NCI-H2081 (cell line): ENCODE data around the gene EVC2.

Source experiments
- DNase-seq, 2 experiments: peaks; one replicate each; lab custom pipeline; 2025; lab: John Stamatoyannopoulos, UW

Gene EVC2

DNA sequence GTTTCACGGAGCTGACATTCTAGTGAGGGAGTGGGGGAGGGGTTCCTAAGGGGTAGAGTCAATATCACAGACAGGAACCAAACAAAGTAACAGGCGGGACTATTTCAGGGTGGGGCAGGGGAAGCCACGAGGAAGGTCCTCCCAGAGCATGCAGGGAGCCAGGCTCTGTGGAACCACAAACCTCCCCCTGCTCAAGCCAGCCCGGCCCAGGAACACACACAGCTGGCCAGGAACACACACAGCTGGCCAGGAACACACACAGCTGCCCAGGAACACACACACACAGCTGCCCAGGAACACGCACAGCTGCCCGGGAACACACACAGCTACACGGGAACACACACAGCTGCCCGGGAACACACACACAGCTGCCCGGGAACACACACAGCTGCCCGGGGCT lies 24.8 kb downstream of the EVC2 start:
- DNase-seq: no peak

DNA sequence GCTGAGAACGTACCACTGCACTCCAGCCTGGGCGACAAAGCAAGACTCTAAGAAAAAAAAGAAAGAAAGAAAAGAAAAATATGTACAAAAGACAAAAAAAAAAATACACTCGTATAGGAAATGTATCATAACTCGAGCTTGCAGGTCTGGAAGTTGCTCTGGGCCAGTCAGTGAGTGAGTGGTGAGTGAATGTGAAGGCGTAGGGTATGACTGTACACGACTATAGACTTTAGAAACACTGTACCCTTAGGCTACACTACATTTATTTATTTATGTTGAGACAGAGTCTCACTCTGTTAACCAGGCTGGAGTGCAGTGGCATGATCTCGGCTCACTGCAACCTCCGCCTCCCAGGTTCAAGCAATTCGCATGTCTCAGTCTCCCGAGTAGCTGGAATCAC lies 29.4 kb downstream of the EVC2 start:
- DNase-seq: no peak

DNA sequence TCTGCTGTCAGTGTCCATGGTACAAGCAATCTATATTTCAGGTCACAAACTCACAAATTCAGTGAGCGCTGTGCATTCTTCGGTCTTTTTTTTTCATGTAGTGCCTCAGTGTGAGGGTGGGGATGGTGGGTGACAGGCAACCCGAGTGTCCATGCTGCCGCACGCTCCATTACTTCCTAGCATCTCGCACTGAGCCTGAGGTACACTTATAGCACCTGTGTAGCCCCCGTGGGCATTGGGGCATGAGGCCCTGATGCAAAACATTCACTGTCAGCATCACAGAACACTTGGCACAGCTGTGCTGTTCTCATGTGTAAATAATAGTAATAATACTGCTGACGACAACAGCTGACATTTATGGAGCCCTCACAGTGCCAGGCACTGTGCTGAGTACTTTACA lies 31.6 kb downstream of the EVC2 start:
- no peak for DNase-seq

DNA sequence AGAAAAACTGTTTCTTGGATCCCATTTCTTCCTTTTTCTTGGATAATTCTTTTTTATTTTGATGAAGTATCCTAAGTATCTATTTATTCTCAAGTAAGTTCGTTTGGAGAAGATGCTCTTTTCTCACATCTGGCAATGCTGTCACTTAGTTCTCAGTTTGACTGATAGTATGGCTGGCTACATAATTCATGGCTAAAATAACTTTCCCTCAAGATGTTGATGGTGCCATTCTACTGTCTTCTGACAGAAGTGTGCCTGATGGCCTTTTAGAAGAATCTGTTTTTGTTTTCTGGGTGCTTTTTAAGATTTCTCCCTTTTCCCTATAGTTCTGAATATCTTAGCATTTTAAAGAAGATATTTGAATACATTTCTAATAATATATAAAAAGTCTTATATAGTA lies 41.6 kb downstream of the EVC2 start:
- no peak for DNase-seq

DNA sequence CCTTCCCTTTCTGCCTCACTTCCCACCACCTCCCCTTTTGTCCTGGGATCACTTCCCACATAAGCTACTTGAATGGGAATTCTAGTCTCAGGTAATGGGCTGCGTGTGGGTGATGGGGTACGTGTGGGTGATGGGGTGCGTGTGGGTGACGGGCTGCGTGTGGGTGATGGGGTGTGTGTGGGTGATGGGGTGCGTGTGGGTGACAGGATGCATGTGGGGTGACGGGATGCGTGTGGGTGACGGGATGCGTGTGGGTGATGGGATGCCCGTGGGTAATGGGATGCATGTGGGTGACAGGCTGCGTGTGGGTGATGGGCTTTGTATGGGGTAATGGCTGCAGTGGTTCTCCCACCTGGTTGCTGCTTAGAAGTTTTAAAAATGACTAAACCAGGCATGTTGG lies 43.6 kb downstream of the EVC2 start:
- no peak for DNase-seq

GRCh38 chr4:5662555-5662954 lies 45.8 kb downstream of the EVC2 start:
- no peak for DNase-seq

- DNase-seq: no peak
These were observed 47.1 kb downstream of the EVC2 start for GRCh38 chr4:5661237-5661636.

GRCh38 chr4:5660185-5660584 lies 48.2 kb downstream of the EVC2 start:
- DNase-seq: no peak

- no peak for DNase-seq
These were observed 49.4 kb downstream of the EVC2 start for GRCh38 chr4:5658974-5659373.

DNA sequence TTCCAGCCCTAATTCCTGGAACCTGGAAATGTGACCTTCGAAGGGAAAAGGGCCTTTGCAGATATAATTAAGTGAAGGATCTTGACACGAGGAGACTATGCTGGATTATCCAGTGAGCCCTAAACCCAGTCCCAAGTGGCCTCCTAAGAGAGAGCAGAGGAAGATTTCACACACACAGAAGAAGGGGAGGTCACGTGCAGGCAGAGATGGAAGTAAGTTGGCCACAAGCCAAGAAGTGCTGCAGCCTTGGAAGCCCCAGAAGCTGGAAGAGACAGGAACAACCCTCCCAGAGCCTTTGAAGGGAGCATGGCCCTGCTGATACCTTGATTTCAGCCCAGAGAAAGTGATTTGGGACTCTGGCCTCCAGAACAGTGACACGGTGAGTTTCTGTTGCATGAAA lies 51.9 kb downstream of the EVC2 start:
- DNase-seq: no peak

- DNase-seq: no peak
These were observed 53.6 kb downstream of the EVC2 start for GRCh38 chr4:5654791-5655190.

DNA sequence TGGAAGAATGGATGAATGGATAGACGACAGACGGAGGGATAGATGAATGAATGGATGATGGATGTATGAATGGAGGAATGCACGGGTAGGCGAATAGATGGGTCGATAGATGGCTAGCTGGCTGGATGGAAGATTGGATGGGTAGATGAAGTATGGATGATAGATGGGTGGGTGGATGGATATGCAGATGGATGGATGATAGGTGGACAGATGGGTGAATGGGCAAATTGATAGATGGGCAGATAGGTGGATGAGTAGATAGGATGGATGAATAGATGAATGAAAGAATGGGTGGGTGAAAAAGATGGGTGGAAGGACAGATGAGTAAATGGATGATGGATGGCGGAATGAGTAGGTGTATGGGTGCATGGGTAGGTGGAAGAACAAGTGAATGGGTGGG lies 57.3 kb downstream of the EVC2 start:
- no peak for DNase-seq

GRCh38 chr4:5650040-5650439 lies 58.3 kb downstream of the EVC2 start:
- no peak for DNase-seq

- no peak for DNase-seq
These were observed 61.0 kb downstream of the EVC2 start for GRCh38 chr4:5647351-5647750.

DNA sequence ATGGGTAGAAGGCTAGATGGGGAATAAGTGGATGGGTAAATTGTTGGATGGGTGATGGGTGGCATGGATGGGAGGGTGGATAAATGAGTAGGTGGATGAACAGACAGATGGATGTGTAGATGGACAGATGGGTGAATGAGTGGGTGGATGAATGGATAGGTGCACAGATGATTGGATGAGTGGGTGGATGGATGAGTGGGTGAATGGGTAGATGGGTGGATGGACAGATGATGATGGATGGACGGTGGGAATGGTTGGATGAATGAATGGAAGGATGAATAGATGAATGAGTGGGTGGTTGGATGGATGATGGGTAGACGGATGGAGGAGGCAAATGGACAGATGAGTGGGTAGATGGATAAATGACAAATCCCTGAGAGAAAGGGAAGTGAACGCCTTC lies 68.3 kb downstream of the EVC2 start:
- DNase-seq: no peak

- DNase-seq: no peak
These were observed 68.8 kb downstream of the EVC2 start for GRCh38 chr4:5639556-5639955.

DNA sequence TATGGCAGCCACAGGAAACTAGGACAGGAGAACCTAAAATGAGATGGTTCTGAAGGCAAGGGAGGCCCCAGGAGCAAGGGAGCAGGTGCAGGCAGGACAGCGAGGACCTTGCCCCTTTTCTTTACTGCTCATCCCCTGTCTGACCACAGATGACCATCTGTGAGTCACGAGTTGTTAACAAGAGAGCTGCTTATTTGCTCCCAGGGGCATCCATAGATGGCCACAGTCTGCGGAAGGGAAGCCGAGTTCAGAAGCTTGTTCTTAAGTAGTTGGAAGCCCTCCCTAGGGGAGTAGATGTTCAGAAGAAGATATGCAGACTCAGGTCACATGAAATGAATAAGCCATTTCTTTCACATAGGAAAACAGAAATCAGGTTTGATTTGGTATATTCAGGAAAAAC lies 69.4 kb downstream of the EVC2 start:
- no peak for DNase-seq

DNA sequence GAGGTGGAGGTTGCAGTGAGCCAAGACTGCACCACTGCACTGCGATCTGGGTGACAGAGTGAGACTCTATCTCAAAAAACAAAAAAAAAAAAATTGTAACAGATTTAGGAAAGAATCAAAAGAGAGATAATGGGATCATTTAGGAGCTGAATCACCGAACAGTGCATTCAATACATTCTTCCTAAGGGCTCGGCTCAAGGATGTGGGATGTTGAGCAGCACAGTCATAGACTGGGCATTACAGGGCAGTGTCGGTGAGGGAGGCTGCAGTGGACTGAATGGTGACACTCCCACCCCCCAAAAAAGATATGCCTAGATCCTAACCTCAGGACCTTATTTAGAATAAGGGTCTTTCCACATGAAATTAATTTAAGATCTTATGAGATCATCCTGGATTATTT lies 70.0 kb downstream of the EVC2 start:
- no peak for DNase-seq

- DNase-seq: no peak
These were observed 71.3 kb downstream of the EVC2 start for GRCh38 chr4:5636766-5637670.

DNA sequence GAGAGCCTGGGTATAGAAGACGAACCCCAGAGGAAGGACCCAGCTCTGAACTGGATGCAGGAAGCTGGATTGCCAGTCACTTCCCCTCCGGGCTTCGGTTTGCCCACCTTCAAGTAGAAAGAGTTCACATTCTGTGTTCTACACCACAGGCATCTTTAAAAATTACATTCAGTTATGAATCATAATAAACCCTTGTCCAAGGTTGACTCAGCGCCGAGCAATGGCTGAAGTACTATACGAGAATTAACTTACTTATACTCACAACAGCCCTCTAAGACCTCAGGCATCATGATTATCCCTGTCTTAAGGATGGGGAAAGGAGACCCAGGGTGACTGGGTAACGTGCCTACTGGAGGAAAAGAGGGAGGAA lies 72.5 kb downstream of the EVC2 start:
- DNase-seq: no peak

GRCh38 chr4:5632571-5632970 lies 75.8 kb downstream of the EVC2 start:
- DNase-seq: no peak

- no peak for DNase-seq
These were observed 76.3 kb downstream of the EVC2 start for GRCh38 chr4:5632066-5632440.

GRCh38 chr4:5631352-5632065 lies 76.8 kb downstream of the EVC2 start:
- no peak for DNase-seq

DNA sequence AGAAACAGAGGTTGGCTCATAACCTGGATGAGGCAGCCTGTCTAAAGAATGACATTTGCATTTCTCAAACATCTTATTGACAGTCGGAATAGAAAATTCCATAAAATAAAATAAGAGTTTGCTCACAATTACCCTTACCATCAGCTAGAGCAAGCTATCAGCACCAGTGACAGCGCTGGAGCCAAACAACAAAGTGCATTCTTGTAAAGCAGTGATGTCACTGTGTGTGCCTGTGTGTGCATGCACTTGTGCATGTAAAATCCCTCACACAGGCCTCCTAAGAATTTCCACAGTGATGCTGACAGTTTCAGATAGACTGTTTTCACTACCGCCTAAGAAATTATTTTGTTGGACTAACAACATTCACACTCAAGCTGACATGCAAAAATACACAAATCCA lies 77.6 kb downstream of the EVC2 start:
- no peak for DNase-seq
